ENCODE measurements around the gene NEK3.
"Not testable (repeated sequence)": the region's sequence is repeated elsewhere in the genome, so short reads cannot be mapped to it uniquely, and the experiment has no call there.

The NEK3 gene

GRCh38 chr13:52112591-52112990 is 46.8 kb downstream of the NEK3 start:
- FAIRE-seq, result no peak

- FAIRE-seq, result no peak
These were observed 50.2 kb downstream of the NEK3 start for GRCh38 chr13:52109116-52109670.

GRCh38 chr13:52105841-52106240 is 53.6 kb downstream of the NEK3 start:
- FAIRE-seq, result no peak

- FAIRE-seq, result no peak
These were observed 54.8 kb downstream of the NEK3 start for GRCh38 chr13:52104624-52105023.

GRCh38 chr13:52103386-52103785 is 56.0 kb downstream of the NEK3 start:
- FAIRE-seq, result no peak

GRCh38 chr13:52102423-52102822 is 57.0 kb downstream of the NEK3 start:
- FAIRE-seq, result not testable (repeated sequence)

- no peak for FAIRE-seq
These were observed 62.2 kb downstream of the NEK3 start for GRCh38 chr13:52097197-52097596.

- FAIRE-seq, result no peak
These were observed 62.6 kb downstream of the NEK3 start for GRCh38 chr13:52096748-52097147.

GRCh38 chr13:52096062-52096461 is 63.3 kb downstream of the NEK3 start:
- no peak for FAIRE-seq

GRCh38 chr13:52092087-52092486 is 67.3 kb downstream of the NEK3 start:
- no peak for FAIRE-seq

GRCh38 chr13:52091473-52091872 is 67.9 kb downstream of the NEK3 start:
- no peak for FAIRE-seq

- FAIRE-seq, result no peak
These were observed 74.0 kb downstream of the NEK3 start for GRCh38 chr13:52085421-52085820.

- FAIRE-seq, result not testable (repeated sequence)
These were observed 74.4 kb downstream of the NEK3 start for GRCh38 chr13:52084981-52085380.
